Activated effector memory CD4-positive, alpha-beta T cell treated with Interleukin-2 at 50 U/mL for 16 hours (primary cell): Measurements from ENCODE around the gene CYP27C1.

ENCODE experiments used
- DNase-seq: peaks from one replicate; pipeline ENCODE4 v3.0.0-alpha.2; 2020

The CYP27C1 gene

DNA sequence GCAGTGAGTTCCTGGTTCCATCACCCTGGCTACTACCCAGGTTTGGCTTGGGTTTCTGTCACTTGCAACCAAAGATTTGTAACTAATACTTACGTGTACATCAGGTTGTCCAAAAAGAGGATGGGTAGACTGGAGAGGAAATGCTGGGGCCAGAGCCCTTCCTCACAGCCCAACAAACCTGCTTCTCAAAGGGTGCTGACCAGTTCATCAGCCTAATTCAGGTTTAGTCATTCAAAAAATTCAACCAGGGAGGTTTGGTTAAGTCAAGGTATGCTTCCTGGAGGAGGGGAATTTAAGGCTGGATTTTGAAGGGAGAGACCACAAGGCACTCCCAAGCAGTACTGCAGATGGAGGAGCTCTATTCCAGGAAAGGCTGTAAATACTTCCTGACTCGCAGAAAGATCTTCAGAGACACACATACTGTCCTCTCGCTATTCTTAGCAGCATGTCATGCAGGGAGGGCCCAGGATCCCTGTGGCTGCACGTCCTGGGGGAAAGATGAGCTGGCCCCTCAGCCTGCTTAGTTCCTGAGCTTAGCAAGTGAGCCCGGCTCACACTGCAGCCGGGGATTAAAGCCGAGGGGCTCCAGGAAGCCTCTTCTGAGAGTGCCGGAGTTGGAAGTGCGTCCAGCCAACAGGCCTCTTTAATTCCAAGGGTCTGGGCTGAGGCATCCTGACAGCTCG lies 73.1 kb downstream of the CYP27C1 start:
- no peak for DNase-seq

- DNase-seq, result no peak
These were observed 73.9 kb downstream of the CYP27C1 start for GRCh38 chr2:127146071-127146725.

DNA sequence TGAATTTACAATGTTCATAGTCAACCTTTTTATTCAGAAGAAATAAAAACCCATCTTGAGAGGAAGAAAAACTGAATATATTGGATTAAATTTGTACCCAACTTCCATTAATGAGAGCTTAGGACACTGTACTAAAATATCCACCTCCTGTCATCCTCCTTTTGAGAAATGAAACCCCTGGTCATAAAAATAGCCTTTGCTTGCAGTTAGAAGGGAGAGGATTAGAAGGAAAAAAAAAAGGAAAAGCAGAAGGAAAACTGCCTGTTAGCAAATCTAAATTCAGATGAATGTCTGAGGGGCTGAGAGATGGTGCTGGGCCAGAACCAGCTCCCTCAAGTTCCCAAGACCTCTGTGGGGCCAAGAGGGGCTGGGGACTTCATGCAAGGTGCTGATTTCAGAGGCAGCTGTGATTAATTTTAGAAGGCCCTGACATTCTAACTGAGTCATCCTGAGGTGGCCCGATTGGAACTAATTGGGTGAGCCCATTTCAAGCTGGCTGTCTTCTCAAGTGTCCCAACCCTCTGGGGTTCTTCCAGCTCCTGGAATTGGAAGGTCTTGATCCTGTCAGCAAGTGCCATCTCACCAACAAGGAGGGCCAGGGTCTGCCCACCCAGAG lies 74.7 kb downstream of the CYP27C1 start:
- no peak for DNase-seq

DNA sequence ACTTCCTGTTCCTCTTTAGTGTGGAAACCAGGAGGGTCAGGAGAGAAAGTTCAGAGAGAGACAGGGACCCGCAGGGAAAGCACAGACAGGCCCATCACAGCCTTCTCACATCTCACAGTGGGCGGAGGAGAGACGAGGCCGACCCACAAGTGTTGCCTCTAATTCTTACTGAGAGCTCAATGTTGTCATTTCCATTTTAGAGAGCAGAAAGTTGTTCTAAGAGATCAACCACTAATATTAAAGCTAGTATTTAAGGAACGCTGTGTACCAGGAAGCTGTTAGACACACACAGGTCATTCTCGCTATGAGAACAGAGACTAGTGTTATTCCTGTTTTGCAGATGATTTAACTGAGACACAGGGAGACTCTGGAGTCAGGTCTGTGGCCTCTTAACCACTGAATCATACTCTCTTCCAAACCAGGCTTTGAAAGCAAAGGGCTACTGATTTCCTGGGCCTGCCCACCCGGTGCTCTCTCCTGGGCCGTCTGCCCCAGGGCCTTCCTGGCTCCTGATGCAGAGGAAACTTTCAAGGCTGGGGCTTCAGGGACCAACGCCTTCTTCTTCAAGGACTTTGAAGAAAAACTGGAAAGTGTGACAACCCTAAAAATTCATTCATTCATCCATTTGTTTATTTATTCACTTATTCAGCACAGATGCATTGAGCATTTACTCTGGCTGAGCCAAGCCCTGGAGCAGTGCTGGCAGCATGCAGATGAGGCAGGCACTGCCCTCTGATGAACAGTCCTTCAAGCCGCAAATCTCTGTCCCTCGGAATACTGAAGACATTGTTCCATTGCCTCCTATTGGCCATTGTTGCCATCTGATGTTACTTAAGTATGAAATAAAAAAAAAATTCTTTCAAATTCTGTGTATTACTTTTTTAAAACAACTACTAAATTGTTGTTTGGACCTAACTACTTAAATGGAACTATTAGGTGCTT lies 76.0 kb downstream of the CYP27C1 start:
- DNase-seq, result no peak

DNA sequence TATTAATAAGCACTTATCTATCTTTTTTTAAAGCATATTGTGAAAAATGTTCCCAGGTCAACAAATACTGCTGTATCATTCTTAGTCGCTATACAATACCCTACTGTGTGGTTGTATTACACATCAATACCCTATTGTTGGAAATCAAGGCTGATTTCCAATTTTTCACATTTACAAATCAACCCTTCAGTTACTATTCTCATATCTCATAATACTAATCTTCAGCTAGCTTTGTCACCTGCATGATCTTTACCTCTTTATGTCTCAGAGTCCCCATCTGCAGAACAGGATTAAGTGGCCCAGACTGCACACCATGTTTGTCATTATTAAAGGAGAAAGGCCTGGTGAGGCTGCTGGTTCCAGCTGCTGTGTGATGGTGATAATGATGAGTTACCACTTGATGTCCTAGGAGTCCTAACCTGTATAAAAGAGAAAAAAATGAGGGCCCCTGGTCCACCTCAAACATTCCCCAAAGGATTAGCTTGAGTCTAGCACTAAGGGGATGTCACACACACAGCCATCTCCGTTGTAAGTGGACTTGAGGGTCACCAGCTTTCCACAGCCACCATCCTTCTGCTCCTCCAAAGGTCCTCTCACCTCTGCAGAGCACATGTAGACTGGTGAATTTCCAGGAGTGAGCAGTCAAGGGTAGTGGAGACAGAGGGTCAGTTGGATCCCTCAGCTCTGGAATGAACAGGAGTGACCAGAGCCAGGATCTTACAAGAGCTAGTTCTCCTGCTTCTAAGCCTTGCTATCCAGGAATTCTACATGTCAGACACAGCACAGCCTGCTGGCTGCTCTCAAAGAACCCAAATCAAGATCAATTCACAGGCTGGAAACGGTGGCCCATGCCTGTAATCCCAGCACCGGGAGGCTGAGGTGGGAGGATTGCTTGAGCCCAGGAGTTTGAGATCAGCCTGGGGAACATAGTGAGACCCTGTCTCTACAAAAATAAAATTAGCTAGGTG lies 77.2 kb downstream of the CYP27C1 start:
- no peak for DNase-seq

DNA sequence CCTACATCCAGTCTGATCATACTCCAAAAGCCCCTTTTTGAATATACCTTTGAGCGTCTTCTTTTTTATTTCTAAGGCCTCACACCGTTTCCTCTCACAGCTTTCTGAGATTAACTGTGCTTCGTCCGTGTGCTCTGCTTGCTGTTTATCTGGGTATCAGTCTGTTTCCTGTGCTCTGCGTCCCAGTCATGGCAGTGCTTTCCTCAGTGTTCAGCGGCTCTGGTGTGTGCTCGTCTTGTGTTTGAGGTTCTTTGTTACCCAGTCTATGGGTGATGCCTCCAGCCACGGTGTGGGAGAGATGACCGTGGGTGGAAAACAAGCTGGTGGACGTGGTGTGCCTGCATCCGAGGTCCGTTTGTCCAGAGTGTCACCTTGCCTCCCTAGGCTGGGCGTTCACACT lies 79.6 kb downstream of the CYP27C1 start:
- DNase-seq, result no peak

- DNase-seq, result no peak
These were observed 80.3 kb downstream of the CYP27C1 start for GRCh38 chr2:127139766-127140165.

DNA sequence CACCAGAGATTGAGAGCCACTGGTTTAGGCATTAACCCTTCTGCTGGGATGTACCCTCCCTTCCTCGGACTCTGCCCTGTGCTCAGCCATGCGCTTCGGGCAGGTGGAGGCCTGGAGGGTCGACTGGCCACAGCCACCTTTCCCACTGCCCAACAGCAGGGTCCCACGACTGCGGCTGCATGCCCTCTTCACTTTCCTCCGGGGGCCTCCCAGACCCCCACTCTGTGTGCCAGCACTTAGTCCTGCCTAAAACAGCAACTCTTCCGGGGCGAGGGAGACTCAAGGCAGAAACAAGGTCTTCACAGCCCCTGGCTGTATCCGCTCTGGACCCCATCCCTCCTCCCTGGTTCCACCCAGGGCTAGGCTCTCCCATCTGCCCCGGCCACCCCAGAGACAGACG lies 81.8 kb downstream of the CYP27C1 start:
- no peak for DNase-seq

GRCh38 chr2:127137741-127138140 lies 82.4 kb downstream of the CYP27C1 start:
- no peak for DNase-seq

DNA sequence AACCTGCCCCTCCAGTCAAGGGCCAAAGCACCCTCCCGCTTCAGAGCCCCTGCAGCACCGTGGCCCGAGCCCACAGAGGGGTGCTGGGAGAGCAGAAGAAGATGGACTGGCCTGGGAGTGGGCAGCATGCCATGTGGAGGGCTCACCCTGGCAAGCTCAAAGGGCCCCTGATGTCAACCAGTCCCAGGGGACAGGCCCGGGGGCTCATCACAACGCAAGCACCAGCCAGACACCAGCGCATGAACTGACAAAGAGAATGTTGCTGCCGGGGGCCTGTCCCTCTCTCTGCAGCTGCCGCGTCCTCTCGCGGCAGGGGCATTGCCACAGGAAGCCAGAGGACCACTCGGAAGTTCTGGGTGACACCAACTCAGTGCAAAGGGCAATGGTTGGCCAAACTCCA lies 82.9 kb downstream of the CYP27C1 start:
- no peak for DNase-seq

DNA sequence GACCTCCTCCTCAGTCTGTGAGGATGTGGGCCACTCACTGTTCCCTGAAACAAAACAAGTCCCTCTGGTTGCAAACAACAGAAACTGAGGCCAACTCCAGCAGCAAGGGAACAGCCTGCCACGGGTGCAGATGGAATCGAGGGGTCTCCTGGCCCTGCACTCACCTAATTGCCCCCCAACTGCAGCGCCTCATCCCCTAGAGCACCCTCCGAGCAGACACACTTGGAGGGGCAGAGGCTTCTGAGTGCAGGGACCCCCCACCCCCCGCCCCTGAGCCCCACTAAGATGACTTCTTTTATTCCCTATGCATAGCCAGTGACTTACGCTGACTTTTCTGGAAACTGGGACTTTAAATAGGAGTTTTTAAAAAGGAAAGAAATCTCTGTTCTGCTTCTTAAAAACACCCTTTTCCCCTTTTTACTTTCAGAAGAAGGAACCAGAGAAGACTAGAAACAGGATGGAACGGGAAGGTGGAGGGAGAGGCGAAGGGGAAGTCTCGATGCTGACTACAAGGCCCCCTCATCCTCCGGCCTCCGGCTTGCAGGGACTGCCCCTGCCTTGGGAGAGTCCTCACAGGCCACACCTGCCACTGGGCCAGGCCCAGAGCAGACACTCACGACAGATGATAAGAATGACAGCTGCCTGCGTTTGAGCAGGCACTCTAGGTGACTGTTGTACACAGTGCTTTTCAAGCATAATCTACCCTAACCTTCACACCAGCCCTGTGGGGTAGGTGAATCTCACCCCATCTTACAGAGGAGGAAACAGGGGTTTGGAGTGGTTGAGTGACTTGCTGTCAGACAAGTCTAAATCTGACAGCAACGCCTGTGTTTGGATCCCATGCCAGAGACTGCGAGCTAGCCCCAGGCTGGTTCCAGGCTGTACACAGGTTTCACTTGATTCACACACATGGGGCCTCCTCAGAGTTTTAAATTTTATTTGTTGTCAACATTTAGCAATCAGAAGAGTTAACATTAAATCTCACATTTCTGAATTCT lies 85.0 kb downstream of the CYP27C1 start:
- DNase-seq, result no peak

DNA sequence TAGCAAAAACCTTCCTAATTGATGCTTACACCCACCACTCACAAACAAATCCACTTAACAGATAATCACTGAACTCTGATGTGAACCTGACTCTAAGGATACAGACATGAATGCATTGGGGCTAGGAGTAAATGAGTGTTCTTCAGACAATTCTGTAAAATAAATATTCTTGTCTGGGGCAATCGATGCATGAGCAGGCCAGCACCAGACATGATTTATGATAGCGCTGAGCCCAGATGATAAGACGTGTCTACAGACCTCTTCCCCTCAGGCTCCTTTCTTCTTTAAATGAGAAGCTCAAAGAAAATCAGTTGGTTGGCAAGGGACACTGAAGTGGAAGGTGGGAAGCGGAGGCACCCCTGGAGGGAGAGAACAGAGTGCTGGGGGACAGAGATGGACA lies 85.9 kb downstream of the CYP27C1 start:
- DNase-seq, result no peak
